GM12878 (cell line): Measurements from ENCODE around the gene PRPSAP2. TPM values are rescaled to one million over a fixed set of nuclear protein-coding genes. Genes with fewer than 3 reads are reported as not detected.

Experiments used
- ATAC-seq: fragments of 200-7000 bp; cut with Tn5 transposase; 3 replicates; pipeline ENCODE4 v1.9.1; 2020; ENCODE audit warnings: mild to moderate bottlenecking, moderate library complexity
- BruUV-seq: library from RNA; stranded (reverse); fragments of 400-500 nt; replicated peaks from 2 replicates; lab custom pipeline; 2021; lab: Mats Ljungman, UMichigan
- CTCF ChIA-PET: fragments of 300-600 bp; sonication (Branson Sonifier 250); formaldehyde crosslinking; extraction: SDS; loops from one replicate; lab custom pipeline; 2021; ENCODE audit warnings: inconsistent platforms; lab: Yijun Ruan, JAX
- POLR2A ChIA-PET: fragments of 350-600 bp; formaldehyde crosslinking; extraction: SDS; loops from one replicate; lab custom pipeline; 2021; ENCODE audit warnings: inconsistent platforms; lab: Charles Lee
- RAD21 ChIA-PET: fragments of 300-600 bp; sonication (Branson Sonifier 250); formaldehyde crosslinking; loops from one replicate; lab custom pipeline; 2023; ENCODE audit warnings: antibody characterized with exemption; ENCODE audit not compliant: unreplicated experiment; lab: Charles Lee
- SMC1A ChIA-PET: fragments of 300-600 bp; sonication (Branson Sonifier 250); formaldehyde crosslinking; loops from one replicate; lab custom pipeline; 2023; ENCODE audit not compliant: unreplicated experiment, uncharacterized antibody; lab: Charles Lee
- DNase-seq: peaks from one replicate; pipeline ENCODE4 v3.0.0-alpha.2; 2011; ENCODE audit warnings: low read depth, low spot score
- FAIRE-seq: peaks from 3 replicates; lab custom pipeline; 2011; peaks lifted over from hg19 to GRCh38; lab: Jason Lieb, UNC
- H2AFZ ChIP-seq: 2 replicates; pipeline ENCODE4 v1.6.0; 2011; ENCODE audit warnings: low read depth, low read length, control low read depth; ENCODE audit not compliant: control insufficient read depth
- H3K27ac ChIP-seq: 2 replicates; pipeline ENCODE4 v1.5.1; 2011; ENCODE audit warnings: control low read depth; ENCODE audit not compliant: control insufficient read depth, insufficient read depth
- H3K27me3 ChIP-seq, 2 experiments: replicated peaks in 1 of 2; 2 replicates each; pipeline versions ENCODE4 v1.6.0 to v1.6.1; 2011; ENCODE audit warnings: low read length in 1 of 2; ENCODE audit not compliant: control insufficient read depth in 2 of 2, insufficient read depth in 2 of 2
- H3K36me3 ChIP-seq, 2 experiments: 2 replicates each; pipeline ENCODE4 v1.5.1; 2011; ENCODE audit warnings: low read length in 1 of 2; ENCODE audit not compliant: control insufficient read depth in 2 of 2, insufficient read depth in 2 of 2
- H3K4me1 ChIP-seq: 2 replicates; pipeline ENCODE4 v1.6.1; 2011; ENCODE audit warnings: mild to moderate bottlenecking, low read length, moderate library complexity, mixed read lengths; ENCODE audit not compliant: control insufficient read depth, insufficient read depth
- H3K4me2 ChIP-seq: 2 replicates; pipeline ENCODE4 v1.6.0; 2011; ENCODE audit warnings: control low read depth; ENCODE audit not compliant: control insufficient read depth, insufficient read depth
- H3K4me3 ChIP-seq: fragments of 200-600 bp; sonication (generic); 2 replicates; pipeline ENCODE4 v1.5.1; 2016
- H3K79me2 ChIP-seq: 2 replicates; pipeline ENCODE4 v1.6.0; 2011; ENCODE audit warnings: low read length; ENCODE audit not compliant: control insufficient read depth, insufficient read depth
- H3K9ac ChIP-seq: 2 replicates; pipeline ENCODE4 v1.8.0; 2011; ENCODE audit warnings: low read length, control low read depth, mixed read lengths; ENCODE audit not compliant: control insufficient read depth, insufficient read depth
- H3K9me3 ChIP-seq: replicated peaks from 3 replicates; pipeline ENCODE4 v1.5.1; 2011; ENCODE audit warnings: mild to moderate bottlenecking, low read length; ENCODE audit not compliant: control insufficient read depth, insufficient read depth
- H4K20me1 ChIP-seq: 2 replicates; pipeline ENCODE4 v1.6.0; 2011; ENCODE audit not compliant: control insufficient read depth, insufficient read depth
- CREB1 ChIP-seq: IDR thresholded peaks from 2 replicates; pipeline ENCODE4 v1.6.1; 2012; ENCODE audit warnings: low read depth, mild to moderate bottlenecking, inconsistent platforms
- JUNB ChIP-seq: IDR thresholded peaks from 2 replicates; pipeline ENCODE4 v1.6.1; 2016; ENCODE audit warnings: antibody characterized with exemption, mild to moderate bottlenecking
- NFIC ChIP-seq: IDR thresholded peaks from 2 replicates; pipeline ENCODE4 v1.6.1; 2012; ENCODE audit warnings: low read depth, mild to moderate bottlenecking, inconsistent platforms, low read length, moderate library complexity
- RUNX3 ChIP-seq: IDR thresholded peaks from 2 replicates; pipeline ENCODE4 v1.6.1; 2012; ENCODE audit warnings: low read length, inconsistent platforms
- SUZ12 ChIP-seq: fragments of 200-600 bp; sonication (generic); IDR thresholded peaks from one replicate; pipeline ENCODE4 v1.6.1; 2018; ENCODE audit warnings: antibody characterized with exemption, mild to moderate bottlenecking; ENCODE audit not compliant: unreplicated experiment
- WGBS: methylation state at CpG from one replicate; pipeline ENCODE4 v1.1.6; 2016; ENCODE audit warnings: low lambda C conversion rate; ENCODE audit not compliant: insufficient replicate concordance, insufficient coverage; ENCODE audit errors: missing lambda C conversion rate; 5-methylcytosine and 5-hydroxymethylcytosine counted together
- in situ Hi-C: fragments of 300-500 bp; cut with MboI; formaldehyde crosslinking; loops from 9 replicates; pipeline ENCODE4 v1.14.3; 2018; ENCODE audit warnings: mixed read lengths
- intact Hi-C: fragments of 100-400 bp; cut with micrococcal nuclease; formaldehyde crosslinking; loops from one replicate; pipeline ENCODE4 v1.14.2; 2022; ENCODE audit not compliant: unreplicated experiment
- polyA plus RNA-seq, 11 experiments: library from polyadenylated mRNA; depleted of rRNA in 4 of 11; unstranded in 6 of 11; stranded (reverse) in 5 of 11; fragments of >200 nt; fragmentation: Nextera tagmentation in 4 of 11; fragmentation: Illumina TruSeq in 1 of 11; extraction: Ambion mirVana in 4 of 11; extraction: Trizol in 1 of 11; gene quantifications; 1 replicate in 1 of 11; 2 replicates in 10 of 11; pipeline versions ENCODE4 v1.2.1 to v1.2.3, GENCODE V29; 2011 to 2016; ENCODE audit warnings: inconsistent platforms in 2 of 11, missing spikeins in 2 of 11, low read depth in 1 of 11
- total RNA-seq, 4 experiments: library from RNA; depleted of rRNA in 3 of 4; stranded (reverse); fragments of >200 nt in 3 of 4; fragmentation: Illumina TruSeq in 1 of 4; extraction: Trizol in 1 of 4; gene quantifications; 2 replicates each; pipeline versions ENCODE4 v1.2.1 to v1.2.3, GENCODE V29; 2013 to 2021

PRPSAP2 gene
- total and polyA plus RNA-seq, 10 of the 15 experiments (the other 5 are each of a cell fraction or from before 2014, with no cell fraction given), result 33.2 to 102 (median 83.8) TPM

DNA sequence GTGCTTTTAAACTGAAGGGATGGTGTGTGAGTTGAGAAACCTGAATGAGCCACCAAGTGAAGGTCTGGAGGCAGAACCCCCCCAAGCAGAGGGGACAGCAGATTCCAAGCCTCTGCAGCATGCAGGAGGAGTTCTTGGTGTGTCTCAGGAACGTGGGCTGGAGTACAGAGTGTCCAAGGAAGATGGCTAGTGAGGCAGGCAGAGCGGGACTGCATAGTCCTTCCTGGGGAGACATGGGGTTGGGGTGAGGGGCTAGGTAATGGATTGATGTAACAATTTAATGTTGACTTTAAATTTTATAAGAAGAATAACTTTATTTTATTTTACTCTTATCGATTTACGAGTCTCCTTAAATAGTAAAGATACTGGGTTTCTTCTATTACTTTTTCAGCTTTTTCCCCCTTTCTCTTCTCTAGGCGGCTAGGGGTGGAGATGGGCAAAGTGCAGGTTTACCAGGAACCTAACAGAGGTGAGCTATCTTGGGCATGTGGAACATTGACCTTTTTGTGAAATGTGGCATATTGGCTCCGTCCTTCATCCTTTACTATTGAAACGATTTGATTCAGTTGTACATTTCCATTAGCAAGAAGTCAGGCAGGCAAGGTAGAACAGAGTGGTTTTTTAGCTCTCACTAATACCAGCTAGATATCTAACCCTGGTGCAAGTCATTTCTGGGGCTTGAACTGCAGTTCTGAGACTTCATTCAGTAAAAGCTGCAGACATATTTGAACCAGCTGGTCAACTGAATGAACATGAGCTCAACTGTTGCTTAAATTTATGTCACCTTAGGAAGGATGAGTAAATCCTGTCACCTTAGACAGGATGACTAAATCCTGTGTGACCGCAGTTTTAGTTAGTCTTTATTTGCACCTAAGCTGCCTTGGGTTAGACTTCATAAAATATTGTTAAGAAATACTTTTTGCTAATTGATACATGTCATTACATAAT, 9.2 kb downstream of the PRPSAP2 start:
- H4K20me1 ChIP-seq, result no peaks in the 10 kb centered on the region; the same call in 1 of the 2 replicates
- TF ChIP-seq NFIC (peak; percentile 19; the same call in 1 of the 2 replicates), CREB1 (peak; percentile 27; the same call in 1 of the 2 replicates), JUNB (peak; percentile 42), RUNX3 (peak; percentile 61; the same call in 1 of the 2 replicates), SUZ12 (no peak)
- ChIA-PET POLR2A (interaction anchor here (1.4 kb wide), 1 partner anchor 16 kb away, joined by 5 read pairs; no protein-coding TSS in a partner anchor), CTCF (interaction anchor here (0.8 to 1.5 kb wide), 2 partner anchors 16 to 94 kb away, joined by 3 to 4 read pairs; no protein-coding TSS in a partner anchor), SMC1A (interaction anchor here (1.1 to 3.7 kb wide), 4 partner anchors 11 to 57 kb away, joined by 3 to 14 read pairs (median 3); no protein-coding TSS in a partner anchor), RAD21 (interaction anchor here (1.0 to 1.5 kb wide), 3 partner anchors 9 to 94 kb away, joined by 4 to 5 read pairs (median 4); partner anchors contain the start of gene PRPSAP2)
- BruUV-seq, result no TSS peak
- no peak overlapping the region for H3K9ac ChIP-seq
- in situ Hi-C loops, result loop anchor here (25.0 kb wide), 1 partner anchor 255 kb away; no protein-coding TSS in a partner anchor
- ATAC-seq (no peak), DNase-seq (no peak), FAIRE-seq (no peak)
- intact Hi-C loops, result no loop called here
- no peaks in the 10 kb centered on the region for H3K4me1 ChIP-seq
- no peak overlapping the region for H3K4me3 ChIP-seq
- H3K9me3 ChIP-seq, result no peaks in the 10 kb centered on the region
- no peak overlapping the region for H2AFZ ChIP-seq
- peaks cover 4 to 22% of the 10 kb centered on the region in 2 experiments for H3K36me3 ChIP-seq
- H3K27me3 ChIP-seq, result no peaks in the 10 kb centered on the region
- peaks cover 24% of the 10 kb centered on the region for H3K79me2 ChIP-seq
- no peak overlapping the region for H3K27ac ChIP-seq
- 74% methylated on average over 8 of the region's 8 CpGs for WGBS
- no peak overlapping the region for H3K4me2 ChIP-seq
